ENCODE data around the gene KCNQ1.

The KCNQ1 gene

DNA sequence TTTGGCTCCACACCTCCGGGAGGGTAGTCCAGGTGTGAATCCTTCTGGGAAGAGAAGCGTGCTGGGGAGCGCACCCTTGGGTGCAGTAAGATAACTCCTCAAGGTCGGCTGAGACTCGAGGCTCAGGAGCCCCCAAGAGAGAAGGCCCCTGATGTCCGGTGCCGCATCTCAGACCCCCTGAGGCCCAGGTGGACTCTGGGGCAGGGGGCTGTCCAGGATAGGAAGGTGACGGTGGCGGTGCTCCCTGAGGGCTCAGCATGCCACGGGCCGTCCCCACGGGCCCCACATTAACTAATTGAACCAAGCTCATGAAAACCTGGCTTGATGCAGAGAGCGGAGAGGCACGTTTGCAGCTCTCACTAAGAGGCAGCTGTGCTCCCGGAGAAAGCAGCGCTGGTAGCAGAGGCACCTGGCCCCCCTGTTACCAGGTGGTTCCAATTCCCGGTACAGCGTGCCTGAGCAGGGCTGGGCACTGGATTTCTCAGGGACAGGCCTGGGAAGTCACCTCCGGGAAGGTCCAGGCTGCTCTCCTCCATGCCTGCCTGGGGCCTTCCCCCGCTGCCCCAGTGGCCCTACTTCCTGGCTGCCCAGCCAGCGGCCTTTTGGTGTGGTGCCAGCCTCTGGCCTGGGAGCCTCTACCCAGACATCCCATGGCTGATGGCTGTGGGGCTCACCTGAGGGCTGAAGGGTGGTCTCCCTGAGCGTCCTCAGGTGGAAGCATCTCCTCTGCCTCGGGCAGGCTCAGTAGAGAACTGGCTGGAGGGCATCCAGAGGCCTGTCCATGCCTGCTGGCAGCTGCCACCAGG, 1.1 kb downstream of the KCNQ1 start:
- TF ChIP-seq, protein P1, sequence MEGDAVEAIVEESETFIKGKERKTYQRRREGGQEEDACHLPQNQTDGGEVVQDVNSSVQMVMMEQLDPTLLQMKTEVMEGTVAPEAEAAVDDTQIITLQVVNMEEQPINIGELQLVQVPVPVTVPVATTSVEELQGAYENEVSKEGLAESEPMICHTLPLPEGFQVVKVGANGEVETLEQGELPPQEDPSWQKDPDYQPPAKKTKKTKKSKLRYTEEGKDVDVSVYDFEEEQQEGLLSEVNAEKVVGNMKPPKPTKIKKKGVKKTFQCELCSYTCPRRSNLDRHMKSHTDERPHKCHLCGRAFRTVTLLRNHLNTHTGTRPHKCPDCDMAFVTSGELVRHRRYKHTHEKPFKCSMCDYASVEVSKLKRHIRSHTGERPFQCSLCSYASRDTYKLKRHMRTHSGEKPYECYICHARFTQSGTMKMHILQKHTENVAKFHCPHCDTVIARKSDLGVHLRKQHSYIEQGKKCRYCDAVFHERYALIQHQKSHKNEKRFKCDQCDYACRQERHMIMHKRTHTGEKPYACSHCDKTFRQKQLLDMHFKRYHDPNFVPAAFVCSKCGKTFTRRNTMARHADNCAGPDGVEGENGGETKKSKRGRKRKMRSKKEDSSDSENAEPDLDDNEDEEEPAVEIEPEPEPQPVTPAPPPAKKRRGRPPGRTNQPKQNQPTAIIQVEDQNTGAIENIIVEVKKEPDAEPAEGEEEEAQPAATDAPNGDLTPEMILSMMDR (IDR thresholded peaks at IDR 0.05; ENCODE audit: low read depth, low read length, missing control alignments): no peak
- in situ Hi-C loops (cut with HindIII; ENCODE audit: low sequenced_read_pairs): no loop called here
- no peak overlapping the region for H3K4me3 ChIP-seq (ENCODE audit: low read depth, low read length)
- no peak for DNase-seq (ENCODE audit: low read depth)

DNA sequence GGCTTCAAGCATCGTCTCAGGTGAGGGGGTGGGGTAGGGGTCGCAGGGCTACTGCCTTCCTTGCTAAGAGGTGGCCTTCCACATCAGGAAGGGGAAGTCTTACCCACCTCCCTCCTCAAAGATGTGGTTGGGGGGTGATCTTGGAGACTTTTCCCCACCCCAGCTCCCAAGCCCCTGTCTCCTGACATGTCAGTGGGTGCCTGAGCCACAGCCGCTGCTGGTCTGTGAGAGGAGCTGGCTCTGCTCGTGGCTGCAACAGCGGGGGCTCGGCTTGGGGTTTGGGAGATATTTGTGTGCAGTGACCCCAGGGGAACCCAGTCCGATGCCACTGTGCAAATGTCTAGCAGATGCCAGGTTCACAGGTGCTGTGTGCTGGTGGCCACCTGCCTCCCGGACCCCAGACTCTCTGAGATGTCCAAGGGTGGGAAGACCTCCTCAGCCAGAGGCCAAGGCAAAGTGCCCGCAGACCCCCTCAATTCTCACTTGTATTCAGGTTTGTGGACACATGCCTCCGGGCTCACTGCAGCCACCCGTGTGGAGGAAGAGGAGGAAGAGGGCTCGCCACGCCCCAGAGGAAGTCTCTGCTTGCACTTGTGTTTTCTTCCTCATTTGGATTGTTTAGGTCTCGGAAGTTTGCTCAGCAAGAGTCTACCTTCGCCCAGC, 1.9 kb downstream of the KCNQ1 start:
- in situ Hi-C loops (cut with HindIII; ENCODE audit: low sequenced_read_pairs): no loop called here
- TF ChIP-seq, protein P1 (IDR thresholded peaks at IDR 0.05; ENCODE audit: low read depth, low read length, missing control alignments): no peak
- no peak for DNase-seq (ENCODE audit: low read depth)
- H3K4me3 ChIP-seq (ENCODE audit: low read depth, low read length): no peak overlapping the region

DNA sequence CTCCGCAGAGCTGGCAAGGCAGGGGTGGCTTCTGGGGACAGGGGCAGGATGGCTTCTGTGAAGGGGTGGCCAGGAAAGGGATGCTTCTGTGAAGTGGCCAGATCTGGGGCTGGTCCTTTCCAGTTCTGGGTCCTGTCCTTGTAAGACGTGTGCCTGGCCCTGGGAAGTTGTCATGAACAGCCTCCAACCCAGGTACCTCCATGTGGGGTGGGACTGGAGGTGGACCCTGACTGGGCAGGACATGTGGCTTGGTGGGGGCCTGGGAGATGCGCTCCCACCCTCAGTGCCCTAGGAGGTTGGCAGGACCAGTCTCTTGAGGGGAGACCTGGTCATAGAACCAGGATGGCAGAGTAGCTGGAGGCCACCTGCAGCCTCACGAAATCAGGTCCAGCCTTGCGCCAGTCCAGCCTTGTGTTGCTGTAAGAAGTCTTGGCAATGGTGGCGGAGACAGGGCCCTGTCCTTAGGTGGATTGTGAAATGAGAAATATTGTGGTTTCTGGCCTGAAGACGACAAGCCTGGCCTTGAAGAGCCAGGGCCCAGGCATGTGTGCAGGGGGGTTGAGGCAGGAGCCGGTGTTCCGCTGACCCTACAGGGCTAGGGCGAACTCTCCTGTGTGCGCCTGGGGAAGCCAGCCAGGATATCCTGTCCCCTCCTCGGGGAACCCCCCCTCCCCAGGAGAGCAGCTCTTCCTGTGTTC, 2.6 kb downstream of the KCNQ1 start:
- no peak overlapping the region for H3K4me3 ChIP-seq (ENCODE audit: low read depth, low read length)
- DNase-seq (ENCODE audit: low read depth): no peak
- in situ Hi-C loops (cut with HindIII; ENCODE audit: low sequenced_read_pairs): no loop called here
- TF ChIP-seq, protein P1 (IDR thresholded peaks at IDR 0.05; ENCODE audit: low read depth, low read length, missing control alignments): no peak

DNA sequence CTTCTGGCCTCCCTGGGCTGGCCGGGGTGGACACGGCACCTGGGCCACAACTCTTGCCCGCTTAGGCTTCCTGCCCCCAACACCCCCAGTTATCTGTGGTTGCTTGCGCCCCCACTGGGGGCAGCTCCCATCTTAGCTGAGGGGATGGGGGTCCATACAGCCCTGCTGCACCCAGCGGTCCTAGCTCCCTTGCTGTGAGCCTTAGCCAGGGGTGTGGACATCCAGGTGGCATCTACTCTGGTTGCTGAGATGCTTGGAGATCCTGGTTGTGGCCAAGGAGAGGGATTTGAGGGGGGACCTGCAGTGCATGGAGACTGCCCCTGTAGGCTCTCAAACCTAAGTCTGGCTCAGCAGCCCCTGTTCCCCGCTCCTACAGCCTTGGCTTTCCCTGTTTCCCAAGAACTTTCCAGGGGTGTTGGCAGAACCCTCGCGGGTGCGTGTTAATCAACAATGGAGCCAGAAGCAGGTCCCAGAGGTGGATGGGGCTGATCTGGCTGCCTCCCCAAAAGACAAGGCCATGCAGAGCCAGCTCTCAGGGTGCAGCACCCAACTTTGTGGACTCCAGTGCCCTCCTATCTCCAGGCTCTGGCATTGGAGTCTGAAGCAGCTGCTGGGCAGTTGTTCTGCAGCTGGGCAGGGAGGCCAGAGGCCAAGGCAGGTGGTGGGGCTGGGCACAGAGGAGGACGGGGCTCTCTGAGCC, 3.3 kb downstream of the KCNQ1 start:
- DNase-seq (ENCODE audit: low read depth): no peak
- in situ Hi-C loops (cut with HindIII; ENCODE audit: low sequenced_read_pairs): no loop called here
- no peak overlapping the region for H3K4me3 ChIP-seq (ENCODE audit: low read depth, low read length)
- TF ChIP-seq, protein P1 (IDR thresholded peaks at IDR 0.05; ENCODE audit: low read depth, low read length, missing control alignments): no peak

DNA sequence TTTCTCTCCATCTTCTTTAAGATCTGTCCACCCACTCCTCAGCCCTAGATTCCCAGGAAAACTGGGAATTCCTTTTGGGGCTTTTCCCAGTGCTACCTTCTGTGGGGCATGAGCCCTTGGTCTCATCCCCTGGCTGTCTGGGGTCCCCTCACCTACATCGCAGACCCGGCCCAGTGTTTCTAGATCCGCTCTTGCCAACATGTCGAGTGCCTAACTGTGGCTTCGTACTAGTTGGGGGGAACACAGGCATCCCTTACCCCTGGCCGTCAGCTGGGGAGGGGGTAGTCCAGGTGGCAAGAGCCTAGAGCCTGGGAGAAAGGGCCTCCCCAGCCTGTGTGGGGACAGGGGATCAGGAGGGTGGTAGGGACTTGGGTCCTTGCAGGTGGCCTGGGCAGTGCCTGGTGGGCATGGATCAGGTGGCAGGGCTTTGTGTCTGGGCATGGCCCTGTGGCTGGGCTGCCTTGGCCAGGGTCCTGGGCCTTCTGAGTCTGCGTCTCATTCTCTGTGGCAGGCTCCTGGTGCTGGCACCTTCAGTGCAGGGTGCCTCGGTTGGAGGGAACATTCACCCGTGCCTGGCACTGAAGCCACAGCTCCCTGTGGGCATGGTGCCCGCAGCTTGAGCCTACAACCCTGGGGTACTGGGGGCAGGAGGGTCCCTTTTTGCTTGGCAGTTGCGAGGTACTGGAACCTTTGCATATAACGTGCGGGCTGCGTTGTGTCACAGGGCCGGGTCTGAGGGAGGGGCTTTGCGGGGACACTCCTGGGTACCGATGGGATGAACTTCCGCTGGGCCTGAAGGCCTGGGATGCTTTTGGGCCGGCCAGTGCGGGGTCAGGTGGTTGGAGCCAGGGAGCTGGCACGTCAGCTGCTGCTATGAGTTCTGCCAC, 4.1 kb downstream of the KCNQ1 start:
- in situ Hi-C loops (cut with HindIII; ENCODE audit: low sequenced_read_pairs): no loop called here
- no peak for DNase-seq (ENCODE audit: low read depth)
- no peak overlapping the region for H3K4me3 ChIP-seq (ENCODE audit: low read depth, low read length)
- TF ChIP-seq, protein P1 (IDR thresholded peaks at IDR 0.05; ENCODE audit: low read depth, low read length, missing control alignments): no peak

Measured in astrocyte of the cerebellum (primary cell).